ENCODE data around the gene PHC1.
"Not testable (repeated sequence)": the region's sequence is repeated elsewhere in the genome, so short reads cannot be mapped to it uniquely, and the experiment has no call there.

Gene PHC1

DNA sequence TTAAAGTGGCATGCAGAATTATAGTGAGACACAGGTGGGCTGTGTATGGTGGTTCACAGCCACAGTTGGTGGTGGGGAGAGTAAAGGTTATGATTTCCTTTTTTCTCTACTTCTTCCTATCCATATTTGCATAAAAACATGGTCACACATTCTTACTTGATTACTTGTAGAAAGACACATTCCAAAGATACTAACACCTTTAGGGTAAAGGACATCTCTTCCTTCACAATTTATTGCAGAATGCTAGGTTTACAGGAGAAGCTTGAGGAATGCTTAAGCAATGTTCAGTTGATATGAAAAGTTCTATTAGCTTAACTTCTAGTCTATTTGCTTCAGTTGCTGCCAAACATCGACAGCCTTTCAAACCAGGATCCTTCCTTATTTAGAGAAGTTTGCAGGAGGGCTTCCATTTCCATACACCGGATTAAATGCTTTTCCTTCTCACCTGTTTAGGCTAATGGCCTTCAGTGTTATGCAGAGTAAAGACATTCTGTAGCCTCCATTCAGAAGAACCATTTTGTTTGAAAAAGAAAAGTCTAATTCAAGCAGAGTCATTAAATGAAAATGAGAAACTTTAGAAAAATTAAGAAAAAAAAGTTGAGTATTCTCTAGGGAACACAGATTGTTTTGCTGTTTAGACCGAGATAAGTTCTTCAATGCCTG lies 2.6 kb upstream of the PHC1 start:
- no peak for DNase-seq

DNA sequence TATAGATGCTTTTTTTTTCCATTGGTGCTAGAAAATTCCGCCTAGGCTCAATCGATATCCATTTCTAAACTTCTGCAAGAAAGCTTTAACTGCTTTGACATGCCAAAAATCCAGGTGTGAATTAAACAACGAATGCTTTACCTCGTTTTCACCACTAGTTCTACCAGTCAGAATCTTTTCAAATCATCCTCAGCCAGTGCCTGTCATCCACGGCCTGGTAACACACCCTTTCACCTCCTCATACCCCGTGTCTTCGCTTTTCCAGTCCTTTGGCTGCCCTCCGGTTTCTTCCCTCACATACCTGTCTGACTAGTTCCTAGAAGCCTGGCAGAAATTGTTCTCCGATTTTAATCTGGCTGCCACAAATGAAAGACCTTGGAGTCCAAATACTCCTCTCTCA lies 1.4 kb upstream of the PHC1 start:
- DNase-seq, result no peak

DNA sequence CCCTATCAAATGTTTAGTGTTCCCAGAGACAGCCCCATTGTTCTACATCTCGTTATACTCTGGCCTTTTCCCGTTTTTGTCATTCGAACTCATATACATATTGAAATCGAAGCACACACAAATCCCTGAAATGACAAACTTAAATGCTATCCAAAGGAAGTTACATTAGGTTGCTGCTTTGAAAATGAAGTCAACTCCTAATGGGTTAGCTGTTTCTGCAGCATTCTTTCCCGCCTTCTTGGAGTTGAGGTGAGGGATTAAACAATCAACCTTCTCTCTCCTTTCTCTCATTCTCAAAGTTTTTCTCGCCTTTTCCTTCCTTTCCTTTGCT lies 642 bp upstream of the PHC1 start:
- DNase-seq, result no peak

DNA sequence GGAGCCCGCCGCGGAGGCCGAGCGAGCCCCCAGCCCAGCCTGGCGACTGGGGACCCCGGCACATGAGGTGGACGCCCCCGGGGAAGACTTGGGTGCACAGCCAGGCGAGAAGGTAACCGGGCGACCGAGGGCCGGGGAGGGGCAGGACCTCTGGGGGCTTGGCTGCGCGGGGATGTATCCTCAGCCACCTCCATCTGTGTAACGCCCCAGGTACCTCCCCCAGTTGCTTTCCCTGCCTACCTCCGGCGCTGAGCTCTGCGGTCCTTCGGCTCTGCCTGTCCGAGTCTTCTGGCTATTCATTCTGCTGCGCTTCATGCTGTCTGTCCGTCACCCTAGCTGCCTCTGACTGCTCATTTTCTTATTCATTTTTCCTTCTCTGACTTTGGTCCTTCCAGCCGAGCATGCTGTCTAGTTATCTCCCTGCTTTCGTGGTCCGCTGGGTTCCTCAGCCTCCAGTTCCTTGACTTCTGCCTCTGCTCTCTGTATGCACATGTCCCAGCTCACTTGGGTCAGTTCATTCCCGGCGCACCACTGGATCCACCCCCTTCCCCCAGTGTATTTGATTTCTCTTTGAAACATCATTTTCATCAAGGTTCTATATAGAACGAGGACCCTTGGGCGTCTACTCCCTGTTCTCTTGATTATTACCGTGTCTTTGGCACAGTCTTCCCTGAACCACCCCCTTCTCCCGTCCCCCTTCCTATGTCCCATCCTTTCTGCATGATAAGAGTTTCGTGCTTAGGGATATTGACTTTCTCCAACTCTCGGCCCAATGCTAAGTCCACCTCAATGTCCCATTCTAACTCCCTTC lies 612 bp downstream of the PHC1 start:
- DNase-seq, result no peak

DNA sequence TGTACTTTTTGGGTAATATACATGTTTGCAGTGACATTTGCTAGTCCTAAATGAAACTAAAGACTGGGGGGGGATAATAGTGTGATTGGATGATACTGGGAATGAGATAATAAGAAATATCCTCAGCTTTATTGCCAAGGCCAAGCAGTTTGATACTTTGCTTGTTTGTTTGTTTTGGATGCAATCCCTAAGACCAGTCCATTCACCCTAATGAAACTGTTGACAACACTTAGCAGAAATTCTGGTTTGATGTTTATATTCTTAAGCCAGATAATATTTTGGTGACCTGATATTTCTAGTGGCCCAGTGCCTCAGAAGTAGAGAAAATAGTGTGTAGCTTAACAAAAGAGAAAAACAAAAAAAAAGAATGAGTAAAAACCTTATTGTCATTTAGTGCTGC lies 1.8 kb downstream of the PHC1 start:
- DNase-seq, result no peak

DNA sequence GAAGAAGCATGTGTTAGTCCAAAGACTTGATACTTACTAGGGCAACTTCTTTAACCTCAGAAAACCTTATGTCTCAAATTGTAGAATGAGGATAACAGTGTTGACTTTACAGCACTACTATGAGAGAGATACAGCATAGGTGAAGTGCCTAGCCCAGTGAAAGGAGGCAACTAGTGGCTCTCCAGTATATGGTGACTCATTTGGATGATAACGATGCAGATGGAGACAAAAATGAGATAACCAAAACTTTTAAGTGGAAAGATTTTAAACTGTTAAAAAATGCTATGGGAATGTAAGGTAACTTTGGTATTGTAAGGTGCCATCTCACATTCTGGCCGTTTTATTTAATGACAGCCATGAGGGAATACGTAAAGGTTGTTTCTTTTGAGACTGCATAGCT lies 2.7 kb downstream of the PHC1 start:
- no peak for DNase-seq

DNA sequence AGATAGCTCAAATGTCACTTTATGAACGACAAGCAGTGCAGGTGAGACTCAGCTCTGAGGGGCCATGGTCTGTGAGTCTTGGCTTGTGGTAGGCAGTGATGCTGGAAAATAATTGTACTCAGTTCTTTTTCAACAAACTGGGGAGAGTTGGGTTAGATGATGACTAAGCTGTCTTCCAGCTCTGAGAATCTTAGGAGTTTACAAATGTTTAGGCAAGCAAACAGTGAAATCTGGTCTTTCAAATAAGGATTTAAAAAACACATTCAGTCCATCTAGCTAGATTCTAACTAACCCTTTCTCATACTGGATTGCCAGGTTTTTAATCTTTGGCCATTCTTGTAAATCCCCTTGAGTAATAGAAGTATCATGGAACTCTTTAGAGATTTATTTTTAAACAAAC lies 3.4 kb downstream of the PHC1 start:
- DNase-seq, result no peak

DNA sequence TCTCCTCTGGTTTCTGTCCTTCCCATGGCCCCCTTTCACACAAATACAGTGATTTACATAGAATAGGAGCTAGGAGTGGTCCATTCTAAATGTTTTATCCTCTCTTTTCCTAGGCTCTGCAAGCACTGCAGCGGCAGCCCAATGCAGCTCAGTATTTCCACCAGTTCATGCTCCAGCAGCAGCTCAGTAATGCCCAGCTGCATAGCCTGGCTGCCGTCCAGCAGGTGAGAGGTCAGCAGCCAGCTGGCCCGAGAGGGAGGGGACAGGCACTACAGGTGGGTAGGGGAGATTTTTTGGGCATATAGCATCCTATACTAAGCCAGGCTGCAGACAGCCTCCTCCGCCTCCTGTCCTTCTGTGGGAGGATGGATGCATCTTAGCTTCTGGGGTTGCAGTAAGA lies 5.3 kb downstream of the PHC1 start:
- not testable (repeated sequence) for DNase-seq

DNA sequence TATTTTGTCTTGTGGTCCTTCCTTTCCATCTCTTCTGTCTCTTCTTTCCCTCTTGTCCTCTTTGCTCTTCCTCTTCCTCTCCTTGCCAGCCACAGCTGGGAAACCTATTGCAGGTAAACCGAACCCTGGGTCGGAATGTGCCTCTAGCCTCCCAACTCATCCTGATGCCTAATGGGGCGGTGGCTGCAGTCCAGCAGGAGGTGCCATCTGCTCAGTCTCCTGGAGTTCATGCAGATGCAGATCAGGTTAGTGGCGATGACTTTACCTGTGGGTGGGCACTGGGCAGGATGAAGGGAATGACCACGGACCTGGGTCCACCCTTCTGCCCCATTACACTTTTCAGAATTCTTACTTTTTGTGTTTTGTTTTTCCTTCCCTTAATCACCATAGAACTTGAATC lies 8.2 kb downstream of the PHC1 start:
- no peak for DNase-seq

DNA sequence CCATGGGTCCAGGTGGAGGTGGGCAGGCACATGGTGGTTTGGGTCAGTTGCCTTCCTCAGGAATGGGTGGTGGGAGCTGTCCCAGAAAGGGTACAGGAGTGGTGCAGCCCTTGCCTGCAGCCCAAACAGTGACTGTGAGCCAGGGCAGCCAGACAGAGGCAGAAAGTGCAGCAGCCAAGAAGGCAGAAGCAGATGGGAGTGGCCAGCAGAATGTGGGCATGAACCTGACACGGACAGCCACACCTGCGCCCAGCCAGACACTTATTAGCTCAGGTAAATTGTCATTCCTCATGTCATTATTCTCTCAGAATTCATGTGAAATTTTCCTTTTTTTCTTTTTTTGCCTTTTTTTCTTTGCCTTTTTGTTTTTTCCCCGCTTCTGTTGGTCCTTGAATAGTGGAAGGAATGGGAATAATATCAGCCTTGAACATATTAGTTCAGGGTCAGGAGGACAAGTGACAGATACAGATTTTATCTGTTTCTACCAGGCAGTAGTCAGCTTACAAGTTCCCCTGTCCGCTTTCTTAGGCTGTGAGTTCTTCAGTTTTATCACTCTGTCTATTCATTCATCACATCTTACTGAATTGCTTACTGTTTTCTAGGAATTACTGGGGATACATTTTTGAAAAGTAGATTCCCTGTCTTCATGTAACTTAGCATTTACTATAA lies 16.5 kb downstream of the PHC1 start:
- DNase-seq, result not testable (repeated sequence)

DNA sequence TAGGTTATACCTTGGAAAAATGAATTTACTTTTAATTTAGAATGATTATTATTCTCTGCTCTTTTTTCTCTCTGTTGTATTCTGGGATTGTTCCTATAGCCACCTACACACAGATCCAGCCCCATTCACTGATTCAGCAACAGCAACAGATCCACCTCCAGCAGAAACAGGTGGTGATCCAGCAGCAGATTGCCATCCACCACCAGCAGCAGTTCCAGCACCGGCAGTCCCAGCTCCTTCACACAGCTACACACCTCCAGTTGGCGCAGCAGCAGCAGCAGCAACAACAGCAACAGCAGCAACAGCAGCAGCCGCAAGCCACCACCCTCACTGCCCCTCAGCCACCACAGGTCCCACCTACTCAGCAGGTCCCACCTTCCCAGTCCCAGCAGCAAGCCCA lies 18.2 kb downstream of the PHC1 start:
- not testable (repeated sequence) for DNase-seq

DNA sequence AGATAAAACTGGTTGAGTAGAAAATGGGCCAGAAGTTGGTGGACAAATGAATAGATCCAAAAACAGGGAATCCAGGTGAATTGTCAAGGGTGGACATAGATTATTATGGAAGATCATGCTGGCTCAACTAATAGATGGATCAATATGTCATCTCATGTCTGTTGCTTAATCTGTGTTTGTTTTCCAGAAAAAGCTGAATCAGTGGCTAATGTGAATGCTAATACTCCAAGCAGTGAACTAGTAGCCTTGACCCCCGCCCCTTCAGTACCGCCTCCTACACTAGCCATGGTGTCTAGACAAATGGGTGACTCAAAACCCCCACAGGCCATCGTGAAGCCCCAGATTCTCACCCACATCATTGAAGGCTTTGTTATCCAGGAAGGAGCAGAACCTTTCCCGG lies 19.8 kb downstream of the PHC1 start:
- not testable (repeated sequence) for DNase-seq

DNA sequence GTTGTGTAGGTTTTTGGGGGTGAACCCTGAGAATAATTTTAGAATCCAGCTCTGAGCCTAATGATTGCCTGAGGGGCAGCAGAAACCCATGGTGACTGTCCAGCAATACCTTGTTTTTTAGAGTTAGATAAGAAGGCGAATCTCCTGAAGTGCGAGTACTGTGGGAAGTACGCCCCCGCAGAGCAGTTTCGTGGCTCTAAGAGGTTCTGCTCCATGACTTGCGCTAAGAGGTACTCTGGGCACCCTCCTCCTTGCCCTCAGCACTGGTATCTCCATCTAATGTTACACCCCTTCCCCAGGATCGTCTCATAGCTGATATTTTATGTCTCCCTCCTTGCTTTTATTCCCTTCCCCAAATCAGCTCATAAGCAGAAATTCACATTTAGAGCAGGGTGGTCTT lies 22.4 kb downstream of the PHC1 start:
- DNase-seq, result no peak

DNA sequence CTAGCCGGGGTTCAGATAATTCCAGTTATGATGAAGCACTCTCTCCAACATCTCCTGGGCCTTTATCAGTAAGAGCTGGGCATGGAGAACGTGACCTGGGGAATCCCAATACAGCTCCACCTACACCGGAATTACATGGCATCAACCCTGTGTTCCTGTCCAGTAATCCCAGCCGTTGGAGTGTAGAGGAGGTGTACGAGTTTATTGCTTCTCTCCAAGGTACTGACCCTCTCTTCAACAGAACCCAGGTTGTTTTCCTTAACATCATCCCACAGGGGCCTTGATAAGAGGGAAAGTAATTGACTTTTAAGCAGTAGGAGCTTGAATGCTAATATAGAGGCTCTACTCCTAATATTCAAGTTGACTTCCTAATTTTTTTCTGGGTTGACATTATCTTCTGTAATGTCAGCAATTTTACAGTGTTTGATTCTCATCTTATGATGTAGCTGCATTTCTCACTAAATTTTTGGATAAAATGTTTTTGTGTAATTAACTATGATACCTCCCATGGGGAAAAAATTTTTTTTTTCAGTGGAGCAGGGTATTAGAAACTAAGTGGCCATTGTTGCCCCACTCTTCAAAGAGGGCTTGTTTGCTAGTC lies 23.6 kb downstream of the PHC1 start:
- not testable (repeated sequence) for DNase-seq

DNA sequence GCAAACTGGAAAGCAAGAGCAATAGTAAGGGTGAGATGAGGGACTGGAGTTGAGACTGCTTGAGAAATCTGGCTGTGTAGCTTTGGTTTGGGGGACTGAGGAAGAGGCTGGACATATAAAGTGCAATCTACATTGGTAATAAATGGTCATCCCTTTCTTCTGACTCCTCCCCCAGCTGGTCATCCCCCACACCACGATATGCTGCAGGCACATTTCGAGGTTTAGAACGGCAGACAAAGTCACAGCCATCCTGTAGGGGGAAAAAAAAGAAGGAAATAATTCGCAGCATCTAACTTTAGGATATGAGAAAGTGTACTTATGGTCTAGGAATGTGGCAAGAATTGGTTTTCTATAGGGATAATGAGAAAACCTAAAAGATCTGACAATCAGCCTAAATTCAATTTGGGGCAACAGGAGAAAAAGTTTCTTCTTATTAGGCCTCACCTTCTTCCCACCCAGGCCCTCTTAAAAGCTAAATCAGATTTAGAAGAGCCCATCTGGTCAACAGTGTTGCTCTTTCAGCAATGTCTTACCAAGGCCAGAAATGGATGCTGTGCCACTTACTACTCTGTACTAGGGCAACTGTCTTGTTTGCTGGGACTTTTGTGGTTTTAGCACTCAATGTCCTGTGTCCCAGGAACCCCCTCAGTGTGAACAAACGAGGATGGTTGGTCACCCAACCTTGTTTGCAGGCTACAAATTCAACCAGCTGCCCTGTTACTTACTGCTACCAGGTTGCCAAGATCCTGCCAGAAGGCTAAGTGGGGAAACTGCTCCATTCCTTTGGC lies 27.6 kb downstream of the PHC1 start:
- DNase-seq, result no peak

DNA sequence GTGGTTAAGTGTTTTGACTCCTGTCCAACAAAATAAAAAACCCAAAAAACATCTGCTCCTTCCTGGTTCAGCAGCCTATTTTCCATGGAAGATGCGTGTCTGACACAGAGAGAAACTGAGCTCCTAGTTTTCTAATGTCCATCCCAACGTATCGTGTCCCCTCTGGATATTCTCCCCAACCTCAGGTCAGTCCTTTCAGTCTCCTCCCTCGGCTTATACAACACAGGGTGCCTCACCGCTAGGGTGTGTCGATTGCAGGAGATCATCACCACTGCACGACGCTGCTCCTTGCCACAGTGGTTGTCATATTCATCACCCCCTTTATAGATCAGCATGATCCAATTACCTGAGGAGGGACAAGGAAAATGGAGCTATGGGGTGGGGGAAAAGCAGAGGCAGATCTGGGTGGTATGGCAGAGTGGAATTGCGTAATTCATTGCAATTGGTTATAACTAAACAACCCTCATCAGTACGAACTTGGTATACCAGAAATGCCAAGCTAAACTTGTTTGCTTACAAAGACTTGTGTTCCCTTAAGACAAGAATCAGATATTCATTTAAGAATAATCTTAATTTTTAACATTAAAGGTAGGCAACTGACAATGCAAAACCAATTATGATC lies 29.4 kb downstream of the PHC1 start:
- DNase-seq, result no peak

DNA sequence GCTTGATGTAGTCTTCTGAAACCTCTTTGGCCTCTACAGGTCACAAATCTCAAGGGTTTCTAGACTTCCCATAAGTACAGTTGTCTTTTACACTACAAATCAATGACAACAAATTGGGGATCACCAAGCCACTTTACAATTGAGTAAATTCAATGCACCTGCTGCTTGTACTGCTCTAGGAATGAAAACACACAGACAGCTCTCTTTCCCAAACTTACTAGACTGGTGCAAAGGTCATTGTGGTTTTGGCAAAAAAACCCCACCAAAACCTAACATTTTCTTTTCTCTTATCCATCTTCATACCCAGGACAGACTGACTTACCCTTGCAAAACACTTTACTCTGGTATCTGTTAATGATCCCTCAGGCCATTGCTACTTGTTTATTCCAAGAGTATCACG lies 32.4 kb downstream of the PHC1 start:
- no peak for DNase-seq

DNA sequence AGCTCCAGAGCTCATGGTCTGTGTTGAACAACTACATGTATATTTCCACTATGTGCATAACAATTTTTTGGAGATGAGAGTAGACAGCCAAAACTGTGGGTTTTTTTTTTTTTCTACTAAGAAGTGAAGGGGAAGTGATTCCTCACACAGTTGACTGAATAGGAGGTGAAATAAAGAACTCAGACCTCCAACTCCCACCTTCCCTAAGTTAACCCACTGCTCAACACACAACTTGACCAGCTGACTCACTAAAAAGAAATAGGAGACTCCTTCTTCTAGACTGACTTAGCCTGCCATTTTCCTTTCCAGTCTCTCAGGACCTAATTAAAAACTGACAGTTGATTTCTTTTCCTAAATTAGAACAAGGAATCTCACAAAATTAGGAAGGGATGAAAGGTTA lies 33.4 kb downstream of the PHC1 start:
- no peak for DNase-seq

DNA sequence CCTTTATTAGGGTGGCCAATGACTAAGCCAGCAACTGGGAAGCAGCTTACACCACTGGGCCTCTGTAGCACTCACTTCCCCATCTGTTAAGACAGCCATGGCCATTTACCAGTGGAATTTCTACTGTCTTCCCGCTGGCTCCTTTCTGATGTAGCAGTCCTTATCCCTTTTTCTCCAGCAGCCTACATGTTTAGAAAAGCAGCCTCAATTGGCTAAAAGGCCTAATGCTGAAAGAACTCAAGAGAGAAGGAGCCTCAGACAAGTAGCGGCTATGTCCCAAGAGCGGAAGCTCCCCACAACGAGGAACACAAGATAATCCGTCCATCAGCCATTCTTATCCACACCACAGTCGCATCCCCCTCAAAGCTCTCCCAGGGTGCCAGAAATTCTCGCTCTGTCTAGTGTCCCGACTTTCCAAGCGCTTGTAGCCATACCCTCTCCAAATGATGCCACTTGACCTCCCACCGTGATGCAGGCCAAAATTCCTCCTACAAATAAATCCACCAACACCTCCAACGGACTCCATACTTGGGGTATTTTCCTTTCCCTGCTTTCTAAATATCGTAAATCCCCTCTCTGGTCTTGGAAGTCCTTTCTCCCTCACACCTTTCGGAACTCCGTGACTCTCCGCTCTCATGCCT lies 34.5 kb downstream of the PHC1 start:
- no peak for DNase-seq

DNA sequence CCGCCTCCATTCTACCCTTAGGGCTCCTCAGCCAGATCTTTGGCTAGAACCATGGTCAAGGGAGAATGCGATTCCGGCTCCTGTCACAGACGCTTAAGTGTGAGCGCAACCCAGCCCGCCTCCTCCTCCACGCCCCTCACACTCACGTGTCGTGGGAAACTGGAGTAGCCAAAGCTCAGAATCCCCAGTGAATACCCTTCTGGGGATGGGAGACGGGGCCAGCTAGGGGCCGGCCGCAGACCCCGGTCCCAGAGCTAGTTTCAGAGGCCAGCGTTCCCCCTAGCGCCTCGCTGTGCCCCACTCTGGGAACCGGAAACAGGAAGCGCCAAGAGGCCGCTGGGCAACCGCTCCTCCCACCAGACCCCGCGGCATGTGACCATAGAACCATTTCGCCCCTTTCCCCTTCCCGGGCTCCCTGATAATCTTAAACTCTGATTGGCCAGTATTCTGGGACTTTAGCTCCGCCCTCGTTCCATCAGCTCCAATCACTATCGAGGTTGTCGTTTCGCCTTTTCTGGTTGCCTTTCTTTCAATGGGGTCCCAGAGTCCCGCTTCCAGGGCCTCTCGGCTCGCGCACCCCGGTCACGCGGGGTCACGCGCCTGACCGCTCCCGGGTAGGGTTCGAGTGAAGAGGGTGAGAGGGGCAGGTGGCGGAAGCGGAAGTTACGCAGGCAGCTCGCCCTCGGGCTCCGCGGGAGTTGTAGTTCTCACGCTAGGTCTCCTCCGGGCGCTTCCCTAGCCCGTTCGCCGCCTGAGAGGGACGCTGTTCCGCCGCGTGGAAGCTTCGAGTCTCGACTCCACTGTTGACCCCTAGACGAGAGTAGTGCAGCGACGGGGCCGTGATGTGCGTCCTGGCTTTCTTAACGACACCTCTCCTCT lies 35.3 kb downstream of the PHC1 start, which contains the start of gene M6PR:
M6PR (minus strand) TSS at position 304 of the 879 bp plus-strand sequence. CDS start 3,241 bp downstream, outside the sequence.
- peak; percentile 93 for DNase-seq

DNA sequence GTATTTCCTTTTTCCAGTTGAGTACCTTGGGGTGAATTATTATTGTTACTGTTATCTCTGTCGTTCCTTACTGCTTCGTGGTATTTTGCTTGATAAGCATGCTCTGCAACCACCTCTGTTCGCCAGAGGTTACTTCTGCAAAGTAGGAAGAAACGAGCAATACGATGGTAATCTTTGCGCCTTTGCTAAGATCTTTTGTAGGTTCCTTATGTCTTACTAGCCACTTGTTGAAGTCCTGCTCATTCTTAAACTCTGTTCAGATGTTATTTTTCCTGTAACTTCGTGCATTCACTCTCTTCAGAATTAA lies 35.9 kb downstream of the PHC1 start:
- DNase-seq, result no peak
